Uterus (tissue), 2 donors: Measurements from ENCODE around the gene SIMC1.
"Not testable (repeated sequence)": the region's sequence is repeated elsewhere in the genome, so short reads cannot be mapped to it uniquely, and the experiment has no call there.

Source experiments
- POLR2A ChIP-seq, 2 donors: fragments of 450-650 bp; IDR thresholded peaks; one replicate each; pipeline ENCODE4 v1.6.1; 2016; ENCODE audit warnings: antibody characterized with exemption in 2 of 2, mild to moderate bottlenecking in 1 of 2, moderate library complexity in 1 of 2
- TF ChIP-seq, protein P1 (sequence below), 4 experiments: fragments of 200-600 bp in 2 of 4; fragments of 450-650 bp in 2 of 4; sonication (generic) in 2 of 4; IDR thresholded peaks; one replicate each; pipeline ENCODE4 v1.5.1; 2016 to 2019; ENCODE audit warnings: antibody characterized with exemption in 4 of 4, mild to moderate bottlenecking in 2 of 4, moderate library complexity in 1 of 4

DNA sequence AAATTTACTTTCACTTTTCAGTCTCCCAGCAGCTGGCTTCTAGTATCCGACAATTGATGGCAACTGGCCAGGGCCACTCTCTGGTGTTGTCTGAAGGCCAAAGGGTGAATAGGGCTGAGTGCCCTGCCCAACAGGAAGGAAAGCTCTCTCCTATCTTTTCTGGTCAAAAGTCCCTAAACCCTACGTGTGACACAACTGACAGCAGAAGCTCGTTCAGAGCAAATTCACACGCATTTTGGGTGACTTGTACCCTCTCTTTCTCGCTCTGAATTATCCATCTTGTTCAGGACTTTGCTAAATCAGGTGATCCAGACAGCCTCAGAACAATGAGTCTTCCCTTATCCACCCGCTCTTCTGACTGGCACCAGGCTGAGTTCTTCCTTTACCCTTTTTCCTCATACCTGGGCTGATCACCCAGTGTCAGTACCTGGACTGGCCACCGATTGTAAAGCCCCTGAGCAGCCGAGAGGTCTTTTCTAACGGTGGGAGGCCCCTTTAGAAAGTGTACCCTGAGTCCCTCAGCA is 21.8 kb upstream of the SIMC1 start:
- TF ChIP-seq, protein P1, sequence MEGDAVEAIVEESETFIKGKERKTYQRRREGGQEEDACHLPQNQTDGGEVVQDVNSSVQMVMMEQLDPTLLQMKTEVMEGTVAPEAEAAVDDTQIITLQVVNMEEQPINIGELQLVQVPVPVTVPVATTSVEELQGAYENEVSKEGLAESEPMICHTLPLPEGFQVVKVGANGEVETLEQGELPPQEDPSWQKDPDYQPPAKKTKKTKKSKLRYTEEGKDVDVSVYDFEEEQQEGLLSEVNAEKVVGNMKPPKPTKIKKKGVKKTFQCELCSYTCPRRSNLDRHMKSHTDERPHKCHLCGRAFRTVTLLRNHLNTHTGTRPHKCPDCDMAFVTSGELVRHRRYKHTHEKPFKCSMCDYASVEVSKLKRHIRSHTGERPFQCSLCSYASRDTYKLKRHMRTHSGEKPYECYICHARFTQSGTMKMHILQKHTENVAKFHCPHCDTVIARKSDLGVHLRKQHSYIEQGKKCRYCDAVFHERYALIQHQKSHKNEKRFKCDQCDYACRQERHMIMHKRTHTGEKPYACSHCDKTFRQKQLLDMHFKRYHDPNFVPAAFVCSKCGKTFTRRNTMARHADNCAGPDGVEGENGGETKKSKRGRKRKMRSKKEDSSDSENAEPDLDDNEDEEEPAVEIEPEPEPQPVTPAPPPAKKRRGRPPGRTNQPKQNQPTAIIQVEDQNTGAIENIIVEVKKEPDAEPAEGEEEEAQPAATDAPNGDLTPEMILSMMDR (IDR thresholded peaks at IDR 0.05): not testable (repeated sequence)
- TF ChIP-seq POLR2A (IDR thresholded peaks at IDR 0.05): not testable (repeated sequence)
